Effector memory CD8-positive, alpha-beta T cell (primary cell): ENCODE measurements around the gene TMEM37.

Experiments
- ATAC-seq: fragments of 150-1000 bp; cut with Tn5 transposase; replicated peaks from 2 replicates; pipeline ENCODE4 v1.10.0; 2021; ENCODE audit warnings: mild to moderate bottlenecking, moderate library complexity
- DNase-seq, 3 experiments: peaks; one replicate each; pipeline ENCODE4 v3.0.0; 2021
- H3K27ac Mint-ChIP-seq, 2 donors: one replicate each; pipeline ENCODE4 v1.8.0; 2022; ENCODE audit warnings: mild to moderate bottlenecking in 2 of 2, mixed read lengths in 2 of 2, moderate library complexity in 2 of 2
- H3K27me3 Mint-ChIP-seq, 2 donors: one replicate each; pipeline ENCODE4 v1.8.0; 2022; ENCODE audit warnings: mixed read lengths in 2 of 2
- H3K36me3 Mint-ChIP-seq: one replicate; pipeline ENCODE4 v1.8.0; 2022; ENCODE audit warnings: mild to moderate bottlenecking, moderate library complexity, mixed read lengths; ENCODE audit not compliant: insufficient read depth
- H3K4me1 Mint-ChIP-seq, 2 donors: one replicate each; pipeline ENCODE4 v1.8.0; 2022; ENCODE audit warnings: low read depth in 2 of 2, mixed read lengths in 2 of 2
- H3K4me3 Mint-ChIP-seq, 2 donors: one replicate each; pipeline ENCODE4 v1.8.0; 2022; ENCODE audit warnings: mild to moderate bottlenecking in 2 of 2, mixed read lengths in 2 of 2, moderate library complexity in 2 of 2
- H3K9me3 Mint-ChIP-seq, 2 donors: one replicate each; pipeline ENCODE4 v1.8.0; 2022; ENCODE audit warnings: mixed read lengths in 2 of 2

Gene TMEM37

GRCh38 chr2:119485336-119486110, 53.9 kb downstream of the TMEM37 start:
- H3K27me3 Mint-ChIP-seq: peaks cover 19 to 72% of the 10 kb centered on the region in 2 donors
- H3K4me1 Mint-ChIP-seq: no peaks in the 10 kb centered on the region
- DNase-seq (no peak), ATAC-seq (no peak)
- H3K36me3 Mint-ChIP-seq: no peaks in the 10 kb centered on the region
- H3K27ac Mint-ChIP-seq: no peak overlapping the region
- no peaks in the 10 kb centered on the region for H3K9me3 Mint-ChIP-seq
- no peak overlapping the region for H3K4me3 Mint-ChIP-seq

GRCh38 chr2:119486196-119486827, 54.7 kb downstream of the TMEM37 start:
- Mint-ChIP-seq H3K27ac (no peak overlapping the region), H3K9me3 (no peaks in the 10 kb centered on the region), H3K27me3 (peaks cover 26 to 72% of the 10 kb centered on the region in 2 donors), H3K36me3 (no peaks in the 10 kb centered on the region), H3K4me3 (no peak overlapping the region), H3K4me1 (no peaks in the 10 kb centered on the region)
- DNase-seq (no peak), ATAC-seq (no peak)

- Mint-ChIP-seq H3K4me3 (no peak overlapping the region), H3K9me3 (no peaks in the 10 kb centered on the region), H3K27ac (no peak overlapping the region), H3K36me3 (no peaks in the 10 kb centered on the region), H3K4me1 (no peaks in the 10 kb centered on the region), H3K27me3 (peaks cover 26 to 67% of the 10 kb centered on the region in 2 donors)
- ATAC-seq: no peak
- DNase-seq: no peak
These were observed 55.2 kb downstream of the TMEM37 start for GRCh38 chr2:119486886-119487285.

GRCh38 chr2:119487434-119488244, 56.0 kb downstream of the TMEM37 start:
- Mint-ChIP-seq H3K9me3 (no peaks in the 10 kb centered on the region), H3K4me3 (no peak overlapping the region), H3K36me3 (no peaks in the 10 kb centered on the region), H3K4me1 (no peaks in the 10 kb centered on the region), H3K27me3 (peaks cover 26 to 62% of the 10 kb centered on the region in 2 donors), H3K27ac (no peak overlapping the region)
- ATAC-seq (no peak), DNase-seq (no peak)
